A549 treated with Hydrocortisone at 1 μM for 4 hours (cell line): Measurements from ENCODE around the gene TMCO4. TPM values are rescaled to one million over a fixed set of nuclear protein-coding genes. Genes with fewer than 3 reads are reported as not detected.

Experiments
- total RNA-seq: library from RNA; stranded (reverse); fragments of 200-300 nt; extraction: Qiagen RNA extraction; gene quantifications from 5 replicates; pipeline ENCODE4 v1.2.3, GENCODE V29; 2022

Gene TMCO4
- total RNA-seq, result 5.4 to 7.5 TPM (median 6.1 TPM) in 5 replicates

DNA sequence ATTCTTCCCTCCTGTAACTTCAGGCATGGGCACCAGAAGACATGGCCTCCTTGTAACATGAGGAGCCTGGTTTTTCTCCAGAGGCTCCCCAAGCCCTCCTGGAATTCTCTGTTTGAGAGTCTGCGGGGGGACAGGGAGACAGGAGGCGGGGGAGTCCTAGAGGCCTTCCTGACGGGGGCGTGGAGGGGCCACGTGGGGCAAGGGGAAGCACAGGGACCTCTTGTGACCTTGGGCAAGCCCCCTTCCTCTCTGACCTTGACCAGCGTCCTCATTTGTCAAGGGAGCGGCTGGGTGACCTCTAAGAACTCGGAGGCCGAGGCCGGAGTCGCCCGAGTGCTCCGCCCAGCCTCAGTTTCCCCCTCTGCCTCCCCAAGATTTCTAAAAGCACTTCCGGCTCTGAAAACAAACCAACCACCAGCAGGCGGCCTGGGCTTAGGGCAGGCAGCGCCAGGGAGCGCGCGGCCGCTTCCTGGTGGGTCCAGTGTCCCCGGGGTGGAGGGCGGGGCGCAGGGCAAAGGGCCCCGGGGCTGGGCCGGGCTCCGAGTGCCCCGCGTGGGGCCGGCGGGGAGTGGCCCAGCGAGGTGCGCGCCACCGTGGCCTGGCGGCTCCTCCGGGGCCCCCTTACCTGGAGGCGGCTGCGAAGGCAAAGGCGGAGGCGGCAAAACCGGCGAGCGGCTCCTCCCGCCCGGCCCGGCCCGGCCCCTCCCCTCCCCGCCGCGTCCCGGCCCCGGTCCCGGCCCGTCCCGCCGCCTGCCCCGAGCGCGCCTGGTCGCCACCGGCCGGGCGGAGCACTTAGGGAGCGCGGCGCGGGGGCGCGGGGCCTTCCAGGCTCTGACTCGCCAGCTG lies at the start of gene TMCO4:
TSS of gene TMCO4 (minus strand) at position 687 of the 846 bp plus-strand sequence. CDS start 19,158 bp downstream, outside the sequence.

DNA sequence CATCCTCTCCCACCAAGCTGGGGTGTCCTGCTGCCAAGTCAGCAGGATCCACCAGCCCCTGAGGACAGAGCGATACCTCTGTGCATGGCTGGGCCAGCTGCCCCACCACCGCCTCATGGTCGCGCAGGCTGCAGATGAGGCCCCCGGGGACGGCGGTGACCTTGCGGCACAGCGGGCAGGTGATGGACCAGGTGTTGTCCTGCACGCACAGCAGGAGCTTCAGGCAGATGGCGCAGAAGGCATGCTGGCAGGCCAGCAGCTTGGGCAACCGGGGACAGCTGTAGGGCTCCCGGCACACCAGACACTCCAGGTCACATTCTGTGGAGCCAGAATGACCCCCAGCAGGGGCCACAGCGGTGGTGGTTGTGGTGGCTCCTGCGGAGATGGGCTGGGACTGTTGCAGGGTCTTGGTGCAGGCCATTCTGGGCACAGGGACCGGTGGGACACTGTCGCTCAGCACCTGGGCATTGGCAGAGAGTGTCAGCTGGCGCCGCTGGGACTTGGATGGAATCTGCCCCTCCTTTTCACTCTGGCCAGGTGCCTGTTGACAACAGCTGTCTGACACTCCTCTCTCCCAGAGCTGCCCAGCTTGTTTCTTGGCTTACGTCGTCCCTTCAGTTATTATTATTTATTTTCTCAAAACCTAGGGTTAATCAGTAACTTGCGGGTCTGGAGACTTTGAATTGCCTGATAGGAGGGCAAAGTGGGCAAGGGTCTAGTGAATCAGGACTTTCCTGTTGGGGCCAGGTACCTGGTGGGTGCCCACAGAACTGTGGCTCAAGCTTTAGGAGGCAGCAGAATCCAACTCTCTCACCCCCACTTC lies 15.2 kb upstream of the TMCO4 start, which contains the start of gene RNF186:
TSS of gene RNF186 (minus strand) at position 603 of the 823 bp plus-strand sequence. CDS start at position 421, 182 bp downstream.

DNA sequence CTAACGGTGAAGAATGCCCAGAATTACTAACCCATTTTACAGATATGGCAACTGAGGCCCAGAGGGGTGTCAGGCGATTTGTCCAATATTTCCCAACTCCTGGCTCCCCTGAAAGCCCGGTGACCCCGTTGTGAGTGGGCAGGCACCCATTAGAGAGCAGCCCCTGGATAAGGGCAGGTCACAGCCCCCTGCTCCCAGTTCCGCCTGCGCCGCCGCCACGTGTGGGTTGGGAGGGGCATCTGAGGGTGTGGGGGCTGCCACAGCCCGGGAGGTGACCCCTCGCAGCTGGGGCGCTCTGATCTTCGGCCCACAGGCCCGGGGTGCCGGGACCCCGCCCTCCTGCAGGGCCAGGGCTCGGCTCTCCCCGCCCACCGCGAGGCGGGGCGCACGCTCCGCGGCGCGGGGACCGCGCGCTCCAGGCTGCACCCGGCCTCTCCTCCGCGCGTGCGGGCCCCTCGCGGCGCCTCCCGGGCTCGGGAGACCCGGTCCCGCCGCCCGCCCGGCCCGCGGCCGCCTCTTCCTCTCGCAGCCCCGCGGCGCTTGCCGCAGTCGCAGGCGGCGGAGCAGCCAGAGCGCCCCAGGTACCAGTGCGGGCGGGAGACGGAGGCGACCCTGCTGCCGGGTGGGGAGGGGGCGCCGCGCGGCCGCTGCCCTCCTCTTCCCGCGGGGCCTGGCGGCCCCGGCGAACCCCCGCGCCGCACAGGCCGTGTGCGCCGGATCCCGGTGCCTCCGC lies 135.1 kb downstream of the TMCO4 start, which contains the start of gene HTR6:
TSS of gene HTR6 (plus strand) at position 423 of the 733 bp plus-strand sequence. CDS start 879 bp downstream, outside the sequence.

DNA sequence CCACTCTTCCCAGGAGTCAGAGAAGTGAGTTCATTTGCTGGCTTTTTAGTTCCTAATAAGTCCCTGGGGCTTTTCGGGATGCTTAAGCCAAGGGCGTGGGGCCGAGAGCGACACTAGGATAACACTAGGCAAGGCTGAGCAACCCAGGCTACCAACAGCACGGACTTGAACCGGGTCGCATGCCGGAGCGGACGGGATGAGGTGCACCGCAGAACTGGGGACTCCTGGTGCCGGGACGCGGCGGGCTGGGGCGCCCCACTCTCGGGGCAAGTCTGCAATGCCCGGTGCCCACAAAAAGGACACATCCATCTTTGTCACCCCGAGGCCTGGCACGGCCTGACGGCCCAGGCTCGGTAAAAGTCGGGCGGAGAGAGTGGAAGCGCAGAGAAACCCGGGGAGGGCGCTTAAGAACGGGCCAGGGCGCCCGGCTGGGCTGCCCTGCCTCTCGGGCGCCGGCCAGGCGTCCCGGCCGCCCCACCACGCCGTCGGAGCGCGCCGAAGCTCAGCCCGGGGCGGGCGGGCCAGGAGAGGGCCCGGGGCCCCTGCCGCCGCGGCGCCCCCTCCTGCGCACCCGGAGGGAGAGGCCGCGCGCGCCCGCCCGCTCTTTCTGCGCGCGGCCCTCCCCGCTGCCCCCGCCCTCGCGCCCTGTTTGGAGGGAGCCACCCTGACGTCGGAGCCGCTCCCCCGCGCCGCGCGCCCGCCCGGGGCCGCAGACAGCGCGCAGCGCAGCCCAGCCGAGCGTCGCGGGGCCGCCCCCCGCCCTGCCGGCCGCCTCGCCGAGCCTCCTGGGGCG lies 155.9 kb downstream of the TMCO4 start, which contains the start of gene NBL1:
TSS of gene NBL1 (plus strand) at position 710 of the 793 bp plus-strand sequence. CDS start 10,720 bp downstream, outside the sequence.

Other genes starting within 250 kb of the TMCO4 start
- gene NBL1, start 155.6 kb downstream of the TMCO4 start, total RNA-seq, result 40.0 to 59.7 TPM (median 51.5 TPM) in 5 replicates
- 0.10 to 0.18 TPM (median 0.12 TPM) in 5 replicates for gene HTR6, start 135.0 kb downstream of the TMCO4 start, total RNA-seq
- gene RNF186, start 15.4 kb upstream of the TMCO4 start, total RNA-seq, result not detected in 5 replicates
- gene OTUD3, start 82.5 kb upstream of the TMCO4 start, total RNA-seq, result 2.4 to 3.1 TPM (median 2.4 TPM) in 5 replicates
- gene PLA2G2E, start 123.7 kb upstream of the TMCO4 start, total RNA-seq, result not detected in 5 replicates
- gene PLA2G2A, start 179.7 kb upstream of the TMCO4 start, total RNA-seq, result not detected in 5 replicates